ENCODE measurements around the gene CRYL1.

DNA sequence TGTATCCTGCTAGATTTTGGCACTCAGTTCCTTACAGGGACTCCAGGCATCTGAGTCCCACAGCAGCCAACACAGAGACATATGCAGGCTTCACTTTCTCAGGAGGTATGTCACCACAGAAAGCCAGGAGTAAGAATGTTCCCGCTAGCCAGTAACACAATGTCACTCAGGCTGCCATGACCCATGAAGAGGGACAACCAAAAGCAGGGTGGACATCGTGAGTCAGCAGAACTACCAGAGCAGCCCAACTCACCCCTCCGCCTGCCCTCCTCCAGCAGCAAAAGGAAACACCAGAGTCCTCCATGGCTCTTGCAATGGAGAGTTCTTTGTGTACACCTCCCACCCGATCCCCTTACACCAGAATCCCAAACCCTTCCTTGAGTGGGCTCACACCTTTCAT, 95.4 kb downstream of the CRYL1 start:
- no peak for TF ChIP-seq EZH2 (IDR thresholded peaks at IDR 0.05)
- TF ChIP-seq, protein P1, sequence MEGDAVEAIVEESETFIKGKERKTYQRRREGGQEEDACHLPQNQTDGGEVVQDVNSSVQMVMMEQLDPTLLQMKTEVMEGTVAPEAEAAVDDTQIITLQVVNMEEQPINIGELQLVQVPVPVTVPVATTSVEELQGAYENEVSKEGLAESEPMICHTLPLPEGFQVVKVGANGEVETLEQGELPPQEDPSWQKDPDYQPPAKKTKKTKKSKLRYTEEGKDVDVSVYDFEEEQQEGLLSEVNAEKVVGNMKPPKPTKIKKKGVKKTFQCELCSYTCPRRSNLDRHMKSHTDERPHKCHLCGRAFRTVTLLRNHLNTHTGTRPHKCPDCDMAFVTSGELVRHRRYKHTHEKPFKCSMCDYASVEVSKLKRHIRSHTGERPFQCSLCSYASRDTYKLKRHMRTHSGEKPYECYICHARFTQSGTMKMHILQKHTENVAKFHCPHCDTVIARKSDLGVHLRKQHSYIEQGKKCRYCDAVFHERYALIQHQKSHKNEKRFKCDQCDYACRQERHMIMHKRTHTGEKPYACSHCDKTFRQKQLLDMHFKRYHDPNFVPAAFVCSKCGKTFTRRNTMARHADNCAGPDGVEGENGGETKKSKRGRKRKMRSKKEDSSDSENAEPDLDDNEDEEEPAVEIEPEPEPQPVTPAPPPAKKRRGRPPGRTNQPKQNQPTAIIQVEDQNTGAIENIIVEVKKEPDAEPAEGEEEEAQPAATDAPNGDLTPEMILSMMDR (IDR thresholded peaks at IDR 0.05) = no peak

All from neural progenitor cell (in vitro differentiated cells).